Neural cell (in vitro differentiated cells): Measurements from ENCODE around the gene IL9. TPM values are rescaled to one million over a fixed set of nuclear protein-coding genes. Genes with fewer than 3 reads are reported as not detected.

ENCODE experiments used
- H2AFZ ChIP-seq: fragments of 200-600, 300-800 bp; sonication (generic), shearing (Covaris generic); 2 replicates; pipeline ENCODE4 v1.6.0; 2014; ENCODE audit warnings: low read depth, mild to moderate bottlenecking, antibody characterized with exemption, low read length, moderate library complexity
- H3F3A ChIP-seq: fragments of 200-600 bp; shearing (Covaris generic); 2 replicates; pipeline ENCODE4 v1.6.1; 2016; ENCODE audit warnings: mild to moderate bottlenecking, moderate library complexity, mixed read lengths, antibody characterized with exemption, low read length; ENCODE audit not compliant: insufficient read depth, poor library complexity, severe bottlenecking
- H3K27ac ChIP-seq: fragments of 200-600, 300-800 bp; sonication (generic), shearing (Covaris generic); 2 replicates; pipeline ENCODE4 v1.5.1; 2014; ENCODE audit warnings: mild to moderate bottlenecking, low read length, moderate library complexity
- H3K27me3 ChIP-seq: fragments of 300-800, 200-600 bp; sonication (generic), shearing (Covaris generic); 2 replicates; pipeline ENCODE4 v1.6.0; 2014; ENCODE audit warnings: mild to moderate bottlenecking, low read depth, low read length, moderate library complexity; ENCODE audit not compliant: insufficient read depth
- H3K36me3 ChIP-seq: fragments of 300-800, 200-600 bp; sonication (generic), shearing (Covaris generic); 2 replicates; pipeline ENCODE4 v1.5.1; 2014; ENCODE audit warnings: mild to moderate bottlenecking, antibody characterized with exemption, low read length, moderate library complexity; ENCODE audit not compliant: insufficient read depth
- H3K4me2 ChIP-seq: fragments of 300-800, 200-600 bp; sonication (generic), shearing (Covaris generic); 2 replicates; pipeline ENCODE4 v1.6.0; 2014; ENCODE audit warnings: mild to moderate bottlenecking, low read length
- H3K4me3 ChIP-seq: fragments of 300-800, 200-600 bp; sonication (generic), shearing (Covaris generic); 2 replicates; pipeline ENCODE4 v1.5.1; 2014; ENCODE audit warnings: mild to moderate bottlenecking, low read length, moderate library complexity
- H3K79me2 ChIP-seq: fragments of 200-600 bp; shearing (Covaris generic); replicated peaks from 2 replicates; pipeline ENCODE4 v1.6.0; 2014; ENCODE audit warnings: mild to moderate bottlenecking, low read length, moderate library complexity; ENCODE audit not compliant: insufficient read depth
- H3K9ac ChIP-seq: fragments of 300-800, 200-600 bp; sonication (generic), shearing (Covaris generic); 2 replicates; pipeline ENCODE4 v1.6.1; 2016; ENCODE audit warnings: mild to moderate bottlenecking, low read length, mixed read lengths
- H3K9me2 ChIP-seq: fragments of 200-600 bp; shearing (Covaris generic); 2 replicates; pipeline ENCODE4 v1.6.1; 2016; ENCODE audit warnings: mild to moderate bottlenecking, low read length, mixed read lengths; ENCODE audit not compliant: insufficient read depth
- H3K9me3 ChIP-seq: fragments of 200-600, 300-800 bp; sonication (generic), shearing (Covaris generic); 2 replicates; pipeline ENCODE4 v1.6.1; 2016; ENCODE audit warnings: mild to moderate bottlenecking, mixed run types, low read length, moderate library complexity, mixed read lengths
- H4K20me1 ChIP-seq: fragments of 200-600 bp; shearing (Covaris generic); 2 replicates; pipeline ENCODE4 v1.6.1; 2016; ENCODE audit warnings: mild to moderate bottlenecking, mixed run types; ENCODE audit not compliant: insufficient read depth
- EP300 ChIP-seq: fragments of 450-650 bp; conservative IDR thresholded peaks from 2 replicates; pipeline ENCODE4 v1.6.1; 2014; ENCODE audit warnings: antibody characterized with exemption, mild to moderate bottlenecking, moderate library complexity; ENCODE audit not compliant: poor library complexity, severe bottlenecking
- EZH2 ChIP-seq: fragments of 200-600, 300-800 bp; shearing (Covaris generic), sonication (generic); IDR thresholded peaks from 2 replicates; pipeline ENCODE4 v1.6.1; 2014; ENCODE audit warnings: antibody characterized with exemption, low read length, borderline replicate concordance, mild to moderate bottlenecking; ENCODE audit not compliant: insufficient read depth, poor library complexity, severe bottlenecking
- MXI1 ChIP-seq: fragments of 450-650 bp; conservative IDR thresholded peaks from 2 replicates; pipeline ENCODE4 v1.6.1; 2014; ENCODE audit warnings: antibody characterized with exemption, mild to moderate bottlenecking; ENCODE audit not compliant: poor library complexity, severe bottlenecking
- POLR2AphosphoS5 ChIP-seq: IDR thresholded peaks from 2 replicates; pipeline ENCODE4 v1.6.1; 2012
- RAD21 ChIP-seq: fragments of 450-650 bp; conservative IDR thresholded peaks from 2 replicates; pipeline ENCODE4 v1.6.1; 2014; ENCODE audit warnings: antibody characterized with exemption, mild to moderate bottlenecking, moderate library complexity
- SMC3 ChIP-seq: fragments of 450-650 bp; conservative IDR thresholded peaks from 2 replicates; pipeline ENCODE4 v1.6.1; 2014; ENCODE audit warnings: antibody characterized with exemption, mild to moderate bottlenecking, moderate library complexity; ENCODE audit not compliant: poor library complexity
- TAF1 ChIP-seq: IDR thresholded peaks from 2 replicates; pipeline ENCODE4 v1.6.1; 2012; ENCODE audit warnings: low read depth
- polyA plus RNA-seq: library from polyadenylated mRNA; depleted of rRNA; stranded (reverse); fragments of >200 nt; gene quantifications from 2 replicates; pipeline ENCODE4 v1.2.3, GENCODE V29; 2014
- TF ChIP-seq, protein P1 (sequence below): IDR thresholded peaks from 2 replicates; pipeline ENCODE4 v1.6.1; 2012; ENCODE audit warnings: borderline replicate concordance
- TF ChIP-seq, protein P2 (sequence below): fragments of 450-650 bp; IDR thresholded peaks from 2 replicates; pipeline ENCODE4 v1.5.1; 2014; ENCODE audit warnings: antibody characterized with exemption, mild to moderate bottlenecking, moderate library complexity; ENCODE audit not compliant: poor library complexity, severe bottlenecking

IL9 gene
- polyA plus RNA-seq, 1 donor from 2014 or later = not detected

DNA sequence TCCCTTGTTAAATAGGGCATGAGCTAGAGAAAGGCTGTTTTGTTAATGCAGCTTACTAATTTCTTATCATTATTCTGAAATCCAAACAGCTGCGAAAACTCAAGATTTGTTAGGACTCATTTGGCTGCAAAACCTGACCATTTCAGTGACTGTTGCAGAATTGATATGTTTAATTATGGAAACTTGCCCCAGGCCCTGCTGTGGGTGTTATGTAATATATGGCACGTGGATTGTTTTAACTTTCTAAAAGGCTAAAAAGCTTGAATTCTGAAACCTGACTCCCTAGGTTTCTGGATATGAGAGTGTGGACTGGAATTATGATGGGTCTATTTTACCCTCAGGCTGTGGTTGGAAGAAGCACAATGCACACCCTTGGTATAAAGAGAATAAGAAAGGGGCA, 4.4 kb downstream of the IL9 start:
- H3K27me3 ChIP-seq = no peaks in the 10 kb centered on the region
- TF ChIP-seq SMC3 = no peak
- no peak for TF ChIP-seq EZH2
- TF ChIP-seq TAF1 = no peak
- no peak for TF ChIP-seq RAD21
- TF ChIP-seq POLR2AphosphoS5 = no peak
- TF ChIP-seq MXI1 = no peak
- H3F3A ChIP-seq = no peaks in the 10 kb centered on the region
- H3K9ac ChIP-seq = no peak overlapping the region
- H3K4me3 ChIP-seq = no peak overlapping the region
- H3K27ac ChIP-seq = no peak overlapping the region
- no peaks in the 10 kb centered on the region for H3K36me3 ChIP-seq
- no peaks in the 10 kb centered on the region for H3K9me2 ChIP-seq
- no peaks in the 10 kb centered on the region for H4K20me1 ChIP-seq
- H3K9me3 ChIP-seq = no peaks in the 10 kb centered on the region
- H2AFZ ChIP-seq = no peak overlapping the region
- H3K4me2 ChIP-seq = no peak overlapping the region
- no peaks in the 10 kb centered on the region for H3K79me2 ChIP-seq

DNA sequence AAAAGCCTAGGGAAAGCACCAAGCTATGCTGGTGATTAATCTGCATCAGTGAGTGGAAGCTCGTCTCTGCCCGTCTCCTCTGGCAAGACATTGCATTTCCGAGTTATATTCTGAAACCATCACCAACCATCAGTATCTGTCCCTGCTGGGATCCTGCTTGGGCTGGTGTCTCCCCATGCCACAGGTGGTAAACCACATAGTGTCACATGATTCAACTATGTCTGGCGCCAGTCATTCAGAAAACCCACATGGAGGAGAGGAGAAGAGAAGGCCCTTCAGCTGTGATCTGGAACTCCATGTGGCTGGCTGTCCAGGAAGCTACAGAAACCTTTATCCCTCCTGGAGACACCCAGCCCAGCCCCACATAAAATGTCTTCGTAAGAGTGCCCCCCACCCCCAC, 4.8 kb downstream of the IL9 start:
- Histone ChIP-seq H3K9ac (no peak overlapping the region), H3K36me3 (no peaks in the 10 kb centered on the region), H3K27ac (no peak overlapping the region), H3K4me2 (no peak overlapping the region), H3F3A (no peaks in the 10 kb centered on the region), H4K20me1 (no peaks in the 10 kb centered on the region), H3K27me3 (no peaks in the 10 kb centered on the region), H2AFZ (no peak overlapping the region), H3K9me2 (no peaks in the 10 kb centered on the region), H3K4me3 (no peak overlapping the region), H3K79me2 (no peaks in the 10 kb centered on the region), H3K9me3 (no peaks in the 10 kb centered on the region)
- TF ChIP-seq, protein P1, sequence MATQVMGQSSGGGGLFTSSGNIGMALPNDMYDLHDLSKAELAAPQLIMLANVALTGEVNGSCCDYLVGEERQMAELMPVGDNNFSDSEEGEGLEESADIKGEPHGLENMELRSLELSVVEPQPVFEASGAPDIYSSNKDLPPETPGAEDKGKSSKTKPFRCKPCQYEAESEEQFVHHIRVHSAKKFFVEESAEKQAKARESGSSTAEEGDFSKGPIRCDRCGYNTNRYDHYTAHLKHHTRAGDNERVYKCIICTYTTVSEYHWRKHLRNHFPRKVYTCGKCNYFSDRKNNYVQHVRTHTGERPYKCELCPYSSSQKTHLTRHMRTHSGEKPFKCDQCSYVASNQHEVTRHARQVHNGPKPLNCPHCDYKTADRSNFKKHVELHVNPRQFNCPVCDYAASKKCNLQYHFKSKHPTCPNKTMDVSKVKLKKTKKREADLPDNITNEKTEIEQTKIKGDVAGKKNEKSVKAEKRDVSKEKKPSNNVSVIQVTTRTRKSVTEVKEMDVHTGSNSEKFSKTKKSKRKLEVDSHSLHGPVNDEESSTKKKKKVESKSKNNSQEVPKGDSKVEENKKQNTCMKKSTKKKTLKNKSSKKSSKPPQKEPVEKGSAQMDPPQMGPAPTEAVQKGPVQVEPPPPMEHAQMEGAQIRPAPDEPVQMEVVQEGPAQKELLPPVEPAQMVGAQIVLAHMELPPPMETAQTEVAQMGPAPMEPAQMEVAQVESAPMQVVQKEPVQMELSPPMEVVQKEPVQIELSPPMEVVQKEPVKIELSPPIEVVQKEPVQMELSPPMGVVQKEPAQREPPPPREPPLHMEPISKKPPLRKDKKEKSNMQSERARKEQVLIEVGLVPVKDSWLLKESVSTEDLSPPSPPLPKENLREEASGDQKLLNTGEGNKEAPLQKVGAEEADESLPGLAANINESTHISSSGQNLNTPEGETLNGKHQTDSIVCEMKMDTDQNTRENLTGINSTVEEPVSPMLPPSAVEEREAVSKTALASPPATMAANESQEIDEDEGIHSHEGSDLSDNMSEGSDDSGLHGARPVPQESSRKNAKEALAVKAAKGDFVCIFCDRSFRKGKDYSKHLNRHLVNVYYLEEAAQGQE = no peak
- TF ChIP-seq SMC3 (no peak), POLR2AphosphoS5 (no peak), EP300 (no peak), RAD21 (no peak), TAF1 (no peak), MXI1 (no peak), EZH2 (no peak)
- TF ChIP-seq, protein P2, sequence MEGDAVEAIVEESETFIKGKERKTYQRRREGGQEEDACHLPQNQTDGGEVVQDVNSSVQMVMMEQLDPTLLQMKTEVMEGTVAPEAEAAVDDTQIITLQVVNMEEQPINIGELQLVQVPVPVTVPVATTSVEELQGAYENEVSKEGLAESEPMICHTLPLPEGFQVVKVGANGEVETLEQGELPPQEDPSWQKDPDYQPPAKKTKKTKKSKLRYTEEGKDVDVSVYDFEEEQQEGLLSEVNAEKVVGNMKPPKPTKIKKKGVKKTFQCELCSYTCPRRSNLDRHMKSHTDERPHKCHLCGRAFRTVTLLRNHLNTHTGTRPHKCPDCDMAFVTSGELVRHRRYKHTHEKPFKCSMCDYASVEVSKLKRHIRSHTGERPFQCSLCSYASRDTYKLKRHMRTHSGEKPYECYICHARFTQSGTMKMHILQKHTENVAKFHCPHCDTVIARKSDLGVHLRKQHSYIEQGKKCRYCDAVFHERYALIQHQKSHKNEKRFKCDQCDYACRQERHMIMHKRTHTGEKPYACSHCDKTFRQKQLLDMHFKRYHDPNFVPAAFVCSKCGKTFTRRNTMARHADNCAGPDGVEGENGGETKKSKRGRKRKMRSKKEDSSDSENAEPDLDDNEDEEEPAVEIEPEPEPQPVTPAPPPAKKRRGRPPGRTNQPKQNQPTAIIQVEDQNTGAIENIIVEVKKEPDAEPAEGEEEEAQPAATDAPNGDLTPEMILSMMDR = no peak

DNA sequence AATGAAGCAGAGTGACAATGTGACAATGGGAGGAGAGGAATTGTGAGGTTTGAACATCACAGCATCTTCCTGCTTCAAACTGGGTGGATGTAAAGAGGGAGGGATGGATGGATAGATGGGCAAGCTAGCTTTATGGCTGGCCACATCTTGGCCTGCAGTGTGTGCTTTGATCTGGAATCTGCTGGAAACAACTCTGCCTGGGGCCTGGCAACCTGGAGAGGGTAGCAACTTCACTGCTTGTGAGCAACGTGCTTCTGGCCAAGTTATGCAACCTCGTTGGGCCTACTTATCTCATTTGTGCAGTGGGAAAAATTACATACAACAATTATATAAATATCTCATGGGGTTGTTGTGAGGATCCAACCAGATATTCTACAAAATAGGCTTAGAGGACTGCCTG, 5.3 kb downstream of the IL9 start:
- no peak overlapping the region for H3K27ac ChIP-seq
- no peaks in the 10 kb centered on the region for H3K36me3 ChIP-seq
- H3K9me3 ChIP-seq = no peaks in the 10 kb centered on the region
- H3K4me2 ChIP-seq = no peak overlapping the region
- H2AFZ ChIP-seq = no peak overlapping the region
- no peaks in the 10 kb centered on the region for H3K27me3 ChIP-seq
- no peaks in the 10 kb centered on the region for H3K79me2 ChIP-seq
- no peaks in the 10 kb centered on the region for H4K20me1 ChIP-seq
- H3F3A ChIP-seq = no peaks in the 10 kb centered on the region
- no peak overlapping the region for H3K4me3 ChIP-seq
- TF ChIP-seq EP300 (no peak), RAD21 (no peak), TAF1 (no peak), SMC3 (no peak), POLR2AphosphoS5 (no peak), EZH2 (no peak), MXI1 (no peak)
- TF ChIP-seq, protein P1 = no peak
- TF ChIP-seq, protein P2 = no peak
- no peaks in the 10 kb centered on the region for H3K9me2 ChIP-seq
- no peak overlapping the region for H3K9ac ChIP-seq
